Erythroblast (primary cell): ENCODE results near the gene COQ2.

Source experiments
- GATA1 ChIP-seq: IDR thresholded peaks from 2 replicates; pipeline ENCODE4 v1.6.1; 2011; ENCODE audit warnings: low read depth, mild to moderate bottlenecking, control low read depth, low read length, moderate library complexity
- POLR2A ChIP-seq: IDR thresholded peaks from 2 replicates; pipeline ENCODE4 v1.6.1; 2011; ENCODE audit warnings: mild to moderate bottlenecking, low read length

DNA sequence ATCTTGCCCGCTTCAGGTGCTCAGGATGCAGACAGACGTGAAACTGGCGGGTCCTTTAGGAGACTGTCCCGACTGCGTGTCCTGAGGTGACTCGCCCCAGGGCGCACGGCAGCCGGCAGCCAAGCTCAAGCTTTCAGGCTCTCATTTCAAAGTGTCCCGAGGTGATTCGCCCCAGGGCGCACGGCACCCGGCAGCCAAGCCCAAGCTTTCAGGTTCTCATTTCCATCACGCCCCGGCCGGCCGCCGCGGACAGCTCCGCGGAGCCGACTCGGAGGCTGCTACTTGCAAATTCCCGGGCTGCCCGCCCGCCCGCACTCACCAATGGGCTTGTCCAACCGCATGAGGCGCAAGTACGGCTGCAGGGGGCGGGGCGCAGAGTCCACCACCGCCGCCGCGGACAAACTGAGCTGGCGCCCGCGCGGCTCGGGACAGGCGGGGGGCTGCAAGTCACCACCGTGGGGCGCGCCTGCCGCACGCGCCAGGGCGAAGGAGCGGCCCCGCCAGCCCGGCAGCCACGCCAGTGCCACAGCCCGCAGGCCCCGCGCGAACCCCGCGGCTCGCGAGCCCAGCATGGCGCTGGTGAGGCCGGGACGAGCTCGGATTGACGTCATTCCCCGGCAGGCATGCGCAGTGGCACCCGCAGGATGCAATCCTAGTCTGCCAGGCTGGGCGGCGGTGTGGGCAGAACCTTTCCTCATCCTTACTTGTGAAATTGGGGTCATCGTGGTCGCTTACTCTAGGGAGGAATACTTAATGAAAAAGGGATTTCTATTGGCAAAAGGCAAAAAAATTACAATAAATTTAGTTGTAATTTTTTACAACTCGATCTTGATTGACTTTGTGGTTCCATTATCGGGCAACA lies at the start of gene COQ2:
- TF ChIP-seq POLR2A (peak; percentile 93), GATA1 (no peak)
